ENCODE measurements around the gene RDH13. TPM values are rescaled to one million over a fixed set of nuclear protein-coding genes. Genes with fewer than 3 reads are reported as not detected.

The RDH13 gene
- total and polyA plus RNA-seq, 2 of the 8 experiments (the other 6 are each of a cell fraction or from before 2014, with no cell fraction given) = 15.9 to 31.5 TPM

DNA sequence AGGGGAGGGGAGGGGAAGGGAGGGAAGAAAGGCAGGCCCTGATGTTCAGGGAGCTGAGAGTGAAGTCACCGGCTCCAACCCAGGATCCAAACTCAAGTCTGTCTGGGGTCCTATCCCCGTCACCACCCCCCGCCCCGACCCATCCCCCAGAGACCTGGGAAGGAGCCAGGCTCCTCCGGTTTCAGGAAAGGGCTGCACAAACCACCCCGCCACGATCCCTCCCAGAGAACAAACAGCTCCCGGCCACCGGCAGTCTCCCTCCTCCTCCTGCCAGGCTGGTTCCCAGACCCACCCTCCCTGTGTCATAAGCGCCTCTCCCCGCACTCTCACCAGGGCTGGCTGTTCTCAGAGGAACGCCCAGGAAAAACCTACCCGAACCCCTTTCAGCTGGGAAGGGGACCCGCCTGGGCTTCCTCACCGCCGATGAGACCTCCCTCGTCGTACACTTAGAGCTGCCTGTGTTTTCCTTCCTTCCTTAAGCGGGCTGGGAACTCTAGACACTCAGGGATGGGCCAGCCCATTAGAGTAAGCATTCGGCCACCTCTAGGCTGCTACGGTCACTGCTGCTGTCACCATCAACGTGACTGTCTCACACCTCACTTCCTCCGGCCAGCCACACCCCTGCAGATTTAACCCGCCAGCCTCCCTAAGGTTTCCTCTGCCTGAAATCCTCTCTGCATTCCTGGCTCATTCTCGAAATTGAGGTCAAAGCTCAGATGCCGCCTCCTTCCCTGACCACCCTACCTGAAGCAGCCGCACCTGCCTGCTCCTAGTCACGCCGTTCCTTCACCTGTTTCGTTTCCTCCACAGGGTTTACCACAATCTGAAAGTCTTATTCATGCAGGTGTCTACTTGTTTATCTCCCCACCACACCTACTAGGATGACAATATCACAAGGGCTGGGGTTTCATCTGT lies 6.3 kb upstream of the RDH13 start (continued):
- TF ChIP-seq, protein P1, sequence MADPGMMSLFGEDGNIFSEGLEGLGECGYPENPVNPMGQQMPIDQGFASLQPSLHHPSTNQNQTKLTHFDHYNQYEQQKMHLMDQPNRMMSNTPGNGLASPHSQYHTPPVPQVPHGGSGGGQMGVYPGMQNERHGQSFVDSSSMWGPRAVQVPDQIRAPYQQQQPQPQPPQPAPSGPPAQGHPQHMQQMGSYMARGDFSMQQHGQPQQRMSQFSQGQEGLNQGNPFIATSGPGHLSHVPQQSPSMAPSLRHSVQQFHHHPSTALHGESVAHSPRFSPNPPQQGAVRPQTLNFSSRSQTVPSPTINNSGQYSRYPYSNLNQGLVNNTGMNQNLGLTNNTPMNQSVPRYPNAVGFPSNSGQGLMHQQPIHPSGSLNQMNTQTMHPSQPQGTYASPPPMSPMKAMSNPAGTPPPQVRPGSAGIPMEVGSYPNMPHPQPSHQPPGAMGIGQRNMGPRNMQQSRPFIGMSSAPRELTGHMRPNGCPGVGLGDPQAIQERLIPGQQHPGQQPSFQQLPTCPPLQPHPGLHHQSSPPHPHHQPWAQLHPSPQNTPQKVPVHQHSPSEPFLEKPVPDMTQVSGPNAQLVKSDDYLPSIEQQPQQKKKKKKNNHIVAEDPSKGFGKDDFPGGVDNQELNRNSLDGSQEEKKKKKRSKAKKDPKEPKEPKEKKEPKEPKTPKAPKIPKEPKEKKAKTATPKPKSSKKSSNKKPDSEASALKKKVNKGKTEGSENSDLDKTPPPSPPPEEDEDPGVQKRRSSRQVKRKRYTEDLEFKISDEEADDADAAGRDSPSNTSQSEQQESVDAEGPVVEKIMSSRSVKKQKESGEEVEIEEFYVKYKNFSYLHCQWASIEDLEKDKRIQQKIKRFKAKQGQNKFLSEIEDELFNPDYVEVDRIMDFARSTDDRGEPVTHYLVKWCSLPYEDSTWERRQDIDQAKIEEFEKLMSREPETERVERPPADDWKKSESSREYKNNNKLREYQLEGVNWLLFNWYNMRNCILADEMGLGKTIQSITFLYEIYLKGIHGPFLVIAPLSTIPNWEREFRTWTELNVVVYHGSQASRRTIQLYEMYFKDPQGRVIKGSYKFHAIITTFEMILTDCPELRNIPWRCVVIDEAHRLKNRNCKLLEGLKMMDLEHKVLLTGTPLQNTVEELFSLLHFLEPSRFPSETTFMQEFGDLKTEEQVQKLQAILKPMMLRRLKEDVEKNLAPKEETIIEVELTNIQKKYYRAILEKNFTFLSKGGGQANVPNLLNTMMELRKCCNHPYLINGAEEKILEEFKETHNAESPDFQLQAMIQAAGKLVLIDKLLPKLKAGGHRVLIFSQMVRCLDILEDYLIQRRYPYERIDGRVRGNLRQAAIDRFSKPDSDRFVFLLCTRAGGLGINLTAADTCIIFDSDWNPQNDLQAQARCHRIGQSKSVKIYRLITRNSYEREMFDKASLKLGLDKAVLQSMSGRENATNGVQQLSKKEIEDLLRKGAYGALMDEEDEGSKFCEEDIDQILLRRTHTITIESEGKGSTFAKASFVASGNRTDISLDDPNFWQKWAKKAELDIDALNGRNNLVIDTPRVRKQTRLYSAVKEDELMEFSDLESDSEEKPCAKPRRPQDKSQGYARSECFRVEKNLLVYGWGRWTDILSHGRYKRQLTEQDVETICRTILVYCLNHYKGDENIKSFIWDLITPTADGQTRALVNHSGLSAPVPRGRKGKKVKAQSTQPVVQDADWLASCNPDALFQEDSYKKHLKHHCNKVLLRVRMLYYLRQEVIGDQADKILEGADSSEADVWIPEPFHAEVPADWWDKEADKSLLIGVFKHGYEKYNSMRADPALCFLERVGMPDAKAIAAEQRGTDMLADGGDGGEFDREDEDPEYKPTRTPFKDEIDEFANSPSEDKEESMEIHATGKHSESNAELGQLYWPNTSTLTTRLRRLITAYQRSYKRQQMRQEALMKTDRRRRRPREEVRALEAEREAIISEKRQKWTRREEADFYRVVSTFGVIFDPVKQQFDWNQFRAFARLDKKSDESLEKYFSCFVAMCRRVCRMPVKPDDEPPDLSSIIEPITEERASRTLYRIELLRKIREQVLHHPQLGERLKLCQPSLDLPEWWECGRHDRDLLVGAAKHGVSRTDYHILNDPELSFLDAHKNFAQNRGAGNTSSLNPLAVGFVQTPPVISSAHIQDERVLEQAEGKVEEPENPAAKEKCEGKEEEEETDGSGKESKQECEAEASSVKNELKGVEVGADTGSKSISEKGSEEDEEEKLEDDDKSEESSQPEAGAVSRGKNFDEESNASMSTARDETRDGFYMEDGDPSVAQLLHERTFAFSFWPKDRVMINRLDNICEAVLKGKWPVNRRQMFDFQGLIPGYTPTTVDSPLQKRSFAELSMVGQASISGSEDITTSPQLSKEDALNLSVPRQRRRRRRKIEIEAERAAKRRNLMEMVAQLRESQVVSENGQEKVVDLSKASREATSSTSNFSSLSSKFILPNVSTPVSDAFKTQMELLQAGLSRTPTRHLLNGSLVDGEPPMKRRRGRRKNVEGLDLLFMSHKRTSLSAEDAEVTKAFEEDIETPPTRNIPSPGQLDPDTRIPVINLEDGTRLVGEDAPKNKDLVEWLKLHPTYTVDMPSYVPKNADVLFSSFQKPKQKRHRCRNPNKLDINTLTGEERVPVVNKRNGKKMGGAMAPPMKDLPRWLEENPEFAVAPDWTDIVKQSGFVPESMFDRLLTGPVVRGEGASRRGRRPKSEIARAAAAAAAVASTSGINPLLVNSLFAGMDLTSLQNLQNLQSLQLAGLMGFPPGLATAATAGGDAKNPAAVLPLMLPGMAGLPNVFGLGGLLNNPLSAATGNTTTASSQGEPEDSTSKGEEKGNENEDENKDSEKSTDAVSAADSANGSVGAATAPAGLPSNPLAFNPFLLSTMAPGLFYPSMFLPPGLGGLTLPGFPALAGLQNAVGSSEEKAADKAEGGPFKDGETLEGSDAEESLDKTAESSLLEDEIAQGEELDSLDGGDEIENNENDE (IDR thresholded peaks at IDR 0.05; ENCODE audit: insufficient replicate concordance, low read length) = no peak
- TF ChIP-seq KDM4A (IDR thresholded peaks at IDR 0.05; ENCODE audit: low read depth, low read length, severe bottlenecking) (peak; percentile 41), PHF8 (conservative IDR thresholded peaks at IDR 0.05; ENCODE audit: low read depth, low read length) (no peak), GTF2F1 (IDR thresholded peaks at IDR 0.05; ENCODE audit: borderline replicate concordance, low read depth, low read length) (no peak), RAD21 (IDR thresholded peaks at IDR 0.05 in 1 of 2, conservative IDR thresholded peaks at IDR 0.05 in 1 of 2; ENCODE audit: low read depth in 2 of 2, low read length in 2 of 2) (0 out of 4 replicates have a peak, but pooled peaks of 1 of the 2 experiments have one; percentile 1), JUN (IDR thresholded peaks at IDR 0.05; ENCODE audit: low read depth, low read length) (no peak), CTBP2 (IDR thresholded peaks at IDR 0.05; ENCODE audit: borderline replicate concordance, insufficient read depth, insufficient read length, low read length) (no peak), TEAD4 (IDR thresholded peaks at IDR 0.05; ENCODE audit: low read depth, low read length) (peak; percentile 63)
